HepG2 (cell line): Measurements from ENCODE around the gene CES3. TPM values are rescaled to one million over a fixed set of nuclear protein-coding genes. Genes with fewer than 3 reads are reported as not detected.

Experiments
- ARHGAP35 ChIP-seq: sonication (generic); formaldehyde crosslinking; IDR thresholded peaks from 2 replicates; pipeline ENCODE4 v1.9.0; 2022; ENCODE audit warnings: mild to moderate bottlenecking, inconsistent platforms, moderate library complexity, missing genetic modification reagents, borderline replicate concordance
- BORCS8-MEF2B ChIP-seq: sonication (generic); formaldehyde crosslinking; IDR thresholded peaks from 2 replicates; pipeline ENCODE4 v1.8.0; 2022; ENCODE audit warnings: mild to moderate bottlenecking, missing genetic modification reagents
- CERS6 ChIP-seq: sonication (generic); formaldehyde crosslinking; IDR thresholded peaks from 2 replicates; pipeline ENCODE4 v1.5.0; 2020; ENCODE audit warnings: missing genetic modification reagents
- CSRNP1 ChIP-seq: sonication (generic); formaldehyde crosslinking; IDR thresholded peaks from 2 replicates; pipeline ENCODE4 v1.8.1; 2023; ENCODE audit warnings: mild to moderate bottlenecking, missing genetic modification reagents
- DDIT3 ChIP-seq: sonication (generic); formaldehyde crosslinking; IDR thresholded peaks from 2 replicates; pipeline ENCODE4 v1.4.0; 2020; ENCODE audit warnings: mild to moderate bottlenecking, missing genetic modification reagents
- EED ChIP-seq: sonication (generic); formaldehyde crosslinking; IDR thresholded peaks from 2 replicates; pipeline ENCODE4 v1.5.0; 2020; ENCODE audit warnings: mild to moderate bottlenecking, missing genetic modification reagents
- ELF3 ChIP-seq: IDR thresholded peaks from 2 replicates; pipeline ENCODE4 v1.6.1; 2016; ENCODE audit warnings: missing genetic modification reagents, missing compliant biosample characterization
- ESRRA ChIP-seq: sonication (generic); formaldehyde crosslinking; IDR thresholded peaks from 2 replicates; pipeline ENCODE4 v1.5.1; 2020; ENCODE audit warnings: mild to moderate bottlenecking, low read depth, missing genetic modification reagents
- FOXJ3 ChIP-seq: sonication (generic); formaldehyde crosslinking; IDR thresholded peaks from 2 replicates; pipeline ENCODE4 v1.4.0; 2020; ENCODE audit warnings: missing genetic modification reagents, mild to moderate bottlenecking, borderline replicate concordance
- GABPB1 ChIP-seq: IDR thresholded peaks from 2 replicates; pipeline ENCODE4 v1.6.1; 2016; ENCODE audit warnings: mild to moderate bottlenecking, missing genetic modification reagents, moderate library complexity, missing compliant biosample characterization
- HDAC2 ChIP-seq: sonication (generic); formaldehyde crosslinking; IDR thresholded peaks from 2 replicates; pipeline ENCODE4 v1.4.0; 2020; ENCODE audit warnings: missing genetic modification reagents
- HHEX ChIP-seq: IDR thresholded peaks from 2 replicates; pipeline ENCODE4 v1.6.1; 2016; ENCODE audit warnings: control low read depth
- IKZF1 ChIP-seq: fragments of 450-650 bp; IDR thresholded peaks from 2 replicates; pipeline ENCODE4 v1.7.1; 2016
- MBD4 ChIP-seq: IDR thresholded peaks from 2 replicates; pipeline ENCODE4 v1.6.1; 2012; ENCODE audit warnings: low read length, inconsistent platforms, borderline replicate concordance
- MTF2 ChIP-seq: sonication (generic); formaldehyde crosslinking; IDR thresholded peaks from 2 replicates; pipeline ENCODE4 v1.5.0; 2020; ENCODE audit warnings: missing genetic modification reagents, borderline replicate concordance
- NFE2L1 ChIP-seq: sonication (generic); formaldehyde crosslinking; IDR thresholded peaks from 2 replicates; pipeline ENCODE4 v1.4.0; 2020; ENCODE audit warnings: missing genetic modification reagents, mild to moderate bottlenecking, borderline replicate concordance
- PHB2 ChIP-seq: fragments of 450-650 bp; IDR thresholded peaks from 2 replicates; pipeline ENCODE4 v1.6.1; 2018; ENCODE audit not compliant: partially characterized antibody
- RARA ChIP-seq: IDR thresholded peaks from 2 replicates; pipeline ENCODE4 v1.6.1; 2016; ENCODE audit warnings: missing genetic modification reagents, missing compliant biosample characterization
- RORA ChIP-seq: sonication (generic); formaldehyde crosslinking; IDR thresholded peaks from 2 replicates; pipeline ENCODE4 v1.5.0; 2020; ENCODE audit warnings: mild to moderate bottlenecking, missing genetic modification reagents, moderate library complexity
- SIN3B ChIP-seq: fragments of 150-350 bp; IDR thresholded peaks from 2 replicates; pipeline ENCODE4 v1.6.1; 2014; ENCODE audit warnings: low read length
- SMYD3 ChIP-seq: sonication (generic); formaldehyde crosslinking; IDR thresholded peaks from 2 replicates; pipeline ENCODE4 v1.8.1; 2023; ENCODE audit warnings: mild to moderate bottlenecking, missing genetic modification reagents
- SNAPC2 ChIP-seq: sonication (generic); formaldehyde crosslinking; IDR thresholded peaks from 2 replicates; pipeline ENCODE4 v1.8.1; 2022; ENCODE audit warnings: mild to moderate bottlenecking, missing genetic modification reagents
- TBX2 ChIP-seq: sonication (generic); formaldehyde crosslinking; IDR thresholded peaks from 2 replicates; pipeline ENCODE4 v1.5.0; 2020; ENCODE audit warnings: missing genetic modification reagents, mild to moderate bottlenecking, borderline replicate concordance
- TGIF2 ChIP-seq: IDR thresholded peaks from 2 replicates; pipeline ENCODE4 v1.6.1; 2016; ENCODE audit warnings: control low read depth, missing compliant biosample characterization
- ZNF160 ChIP-seq: sonication (generic); formaldehyde crosslinking; IDR thresholded peaks from 2 replicates; pipeline ENCODE4 v1.8.0; 2022; ENCODE audit warnings: mild to moderate bottlenecking, inconsistent platforms, missing genetic modification reagents
- ZNF367 ChIP-seq: sonication (generic); formaldehyde crosslinking; IDR thresholded peaks from 2 replicates; pipeline ENCODE4 v1.4.0; 2020; ENCODE audit warnings: missing genetic modification reagents, borderline replicate concordance
- ZNF431 ChIP-seq: sonication (generic); formaldehyde crosslinking; IDR thresholded peaks from 2 replicates; pipeline ENCODE4 v1.9.0; 2022; ENCODE audit warnings: missing genetic modification reagents, low read depth, mild to moderate bottlenecking, borderline replicate concordance
- ZNF451 ChIP-seq: sonication (generic); formaldehyde crosslinking; IDR thresholded peaks from 2 replicates; pipeline ENCODE4 v1.5.0; 2020; ENCODE audit warnings: mild to moderate bottlenecking, missing genetic modification reagents
- ZNF768 ChIP-seq: sonication (generic); formaldehyde crosslinking; IDR thresholded peaks from 2 replicates; pipeline ENCODE4 v1.4.0; 2020; ENCODE audit warnings: missing genetic modification reagents
- ZNF792 ChIP-seq: IDR thresholded peaks from 2 replicates; pipeline ENCODE4 v1.6.1; 2016
- polyA plus RNA-seq, 8 experiments: library from polyadenylated mRNA; depleted of rRNA in 3 of 8; stranded (reverse) in 7 of 8; unstranded in 1 of 8; fragments of >200 nt; fragmentation: Illumina TruSeq in 4 of 8; extraction: Trizol in 4 of 8; gene quantifications; 2 replicates each; pipeline versions ENCODE4 v1.2.1 to v1.2.3, GENCODE V29; 2011 to 2016; ENCODE audit warnings: low read depth in 4 of 8, missing spikeins in 1 of 8, mixed read lengths in 1 of 8; ENCODE audit not compliant: insufficient read depth in 1 of 8
- total RNA-seq, 5 experiments: library from RNA; depleted of rRNA; stranded (reverse); fragments of >200 nt; fragmentation: Illumina TruSeq; extraction: Trizol; gene quantifications; 2 replicates each; pipeline ENCODE4 v1.2.3, GENCODE V29; 2016; ENCODE audit warnings: low read depth in 1 of 5

Gene CES3
- total and polyA plus RNA-seq, 2 of the 13 experiments (the other 11 are each of a cell fraction or from before 2014, with no cell fraction given) = 6.6 to 17.4 TPM

GRCh38 chr16:66948134-66948836 is 12.8 kb upstream of the CES3 start (continued):
- TF ChIP-seq CERS6 (CRISPR knock-in tag) (no peak), SNAPC2 (CRISPR knock-in tag) (no peak), TBX2 (CRISPR knock-in tag) (peak; percentile 25; the same call in 1 of the 2 replicates), ZNF451 (CRISPR knock-in tag) (no peak), TGIF2 (CRISPR knock-in tag) (no peak), EED (no peak), HHEX (CRISPR knock-in tag) (no peak), IKZF1 (no peak), BORCS8-MEF2B (CRISPR knock-in tag) (0 out of 2 replicates have a peak, but pooled peaks have one; percentile 40), GABPB1 (peak; percentile 32; the same call in 1 of the 2 replicates), ELF3 (CRISPR knock-in tag) (no peak), ZNF768 (CRISPR knock-in tag) (peak; percentile 74; the same call in 1 of the 2 replicates), ZNF160 (CRISPR knock-in tag) (no peak), ZNF431 (CRISPR knock-in tag) (no peak), ESRRA (CRISPR knock-in tag) (no peak), SMYD3 (CRISPR knock-in tag) (no peak), ARHGAP35 (no peak), SIN3B (no peak), HDAC2 (CRISPR knock-in tag) (no peak), NFE2L1 (CRISPR knock-in tag) (no peak), ZNF367 (CRISPR knock-in tag) (no peak), MTF2 (CRISPR knock-in tag) (no peak), RARA (CRISPR knock-in tag) (no peak), ZNF792 (no peak), RORA (CRISPR knock-in tag) (no peak), FOXJ3 (CRISPR knock-in tag) (no peak), CSRNP1 (CRISPR knock-in tag) (0 out of 2 replicates have a peak, but pooled peaks have one; percentile 63), PHB2 (no peak), MBD4 (no peak), DDIT3 (CRISPR knock-in tag) (no peak)
